Fibroblast of skin of back (primary cell): ENCODE data around the gene CALCOCO2. TPM values are rescaled to one million over a fixed set of nuclear protein-coding genes. Genes with fewer than 3 reads are reported as not detected.
A peak's percentile ranks its signal among the peaks of the same experiment; 100 is the strongest.
"Not testable (repeated sequence)": the region's sequence is repeated elsewhere in the genome, so short reads cannot be mapped to it uniquely, and the experiment has no call there.

ENCODE experiments used
- DNase-seq: peaks from one replicate; pipeline ENCODE4 v3.0.0-alpha.2; 2013
- polyA plus RNA-seq, 2 experiments: library from polyadenylated mRNA; unstranded; fragments of 120-200 nt; gene quantifications; one replicate each; pipeline ENCODE4 v1.2.1, GENCODE V29; 2013; ENCODE audit not compliant: insufficient read length in 2 of 2

CALCOCO2 gene, protein sequence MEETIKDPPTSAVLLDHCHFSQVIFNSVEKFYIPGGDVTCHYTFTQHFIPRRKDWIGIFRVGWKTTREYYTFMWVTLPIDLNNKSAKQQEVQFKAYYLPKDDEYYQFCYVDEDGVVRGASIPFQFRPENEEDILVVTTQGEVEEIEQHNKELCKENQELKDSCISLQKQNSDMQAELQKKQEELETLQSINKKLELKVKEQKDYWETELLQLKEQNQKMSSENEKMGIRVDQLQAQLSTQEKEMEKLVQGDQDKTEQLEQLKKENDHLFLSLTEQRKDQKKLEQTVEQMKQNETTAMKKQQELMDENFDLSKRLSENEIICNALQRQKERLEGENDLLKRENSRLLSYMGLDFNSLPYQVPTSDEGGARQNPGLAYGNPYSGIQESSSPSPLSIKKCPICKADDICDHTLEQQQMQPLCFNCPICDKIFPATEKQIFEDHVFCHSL
- 65.6 TPM for polyA plus RNA-seq (2013, experiment 1 of 2; ENCODE audit: insufficient read length)
- polyA plus RNA-seq (2013, experiment 2 of 2; ENCODE audit: insufficient read length): 62.3 TPM

DNA sequence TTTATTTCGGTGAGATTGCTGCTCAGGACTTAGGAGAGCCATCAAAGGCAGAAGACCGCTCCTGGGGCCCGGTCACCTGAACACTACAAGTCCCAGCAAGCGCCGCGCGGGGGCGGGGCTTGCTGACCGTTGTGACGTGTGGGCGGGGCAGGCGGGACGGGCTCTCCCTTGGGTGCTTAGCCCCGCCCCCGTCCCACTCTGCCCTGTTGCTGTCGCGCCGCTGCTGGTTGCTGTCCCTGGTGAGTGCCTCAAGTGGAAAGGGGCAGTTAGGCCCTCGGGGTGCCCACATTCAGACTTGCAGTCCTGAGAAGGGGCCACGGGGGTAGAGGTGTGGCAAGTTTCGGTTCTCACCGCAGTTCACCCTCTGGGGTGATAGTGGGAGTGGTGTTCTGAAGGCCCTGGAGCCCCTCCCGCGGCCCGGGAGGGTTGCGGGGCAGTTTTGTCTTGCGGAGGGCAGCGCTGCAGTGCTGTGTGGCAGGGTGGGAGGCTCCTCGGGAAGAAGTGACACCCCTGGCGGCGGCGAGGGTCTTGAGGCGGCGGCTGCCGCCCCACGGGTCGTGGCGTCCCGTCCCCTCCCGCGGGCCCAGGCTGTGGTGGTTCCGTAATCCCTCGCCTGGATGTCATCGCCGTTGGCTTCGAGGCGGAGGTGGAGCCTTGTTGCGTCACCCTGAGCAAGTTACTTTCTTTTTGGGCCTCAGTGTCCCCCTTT is at the start of gene CALCOCO2:
Gene CALCOCO2, plus strand, starts transcription at position 196 of the 709 bp plus-strand sequence. CDS start 10,673 bp downstream, outside the sequence.
- DNase-seq: peak; percentile 92

DNA sequence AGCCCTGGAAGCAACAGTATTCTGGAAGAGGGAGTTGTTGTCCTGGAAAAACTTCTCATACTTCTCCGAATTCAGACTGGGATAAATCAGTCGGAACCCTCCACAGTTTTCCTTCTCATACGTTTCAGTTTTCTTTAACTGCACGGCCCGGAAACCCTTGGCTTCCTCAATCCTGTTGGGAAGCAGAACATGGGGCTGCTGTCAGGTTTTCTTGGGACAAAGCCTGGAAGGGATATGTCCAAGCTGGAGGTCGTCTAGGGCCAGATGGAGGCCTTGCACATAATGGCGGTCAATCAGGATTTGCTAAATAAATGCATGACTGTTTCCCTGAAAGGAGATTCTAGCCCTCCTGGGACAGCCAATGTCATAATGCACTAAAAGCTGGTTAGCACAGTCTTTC is 43.0 kb upstream of the CALCOCO2 start:
- DNase-seq: no peak

DNA sequence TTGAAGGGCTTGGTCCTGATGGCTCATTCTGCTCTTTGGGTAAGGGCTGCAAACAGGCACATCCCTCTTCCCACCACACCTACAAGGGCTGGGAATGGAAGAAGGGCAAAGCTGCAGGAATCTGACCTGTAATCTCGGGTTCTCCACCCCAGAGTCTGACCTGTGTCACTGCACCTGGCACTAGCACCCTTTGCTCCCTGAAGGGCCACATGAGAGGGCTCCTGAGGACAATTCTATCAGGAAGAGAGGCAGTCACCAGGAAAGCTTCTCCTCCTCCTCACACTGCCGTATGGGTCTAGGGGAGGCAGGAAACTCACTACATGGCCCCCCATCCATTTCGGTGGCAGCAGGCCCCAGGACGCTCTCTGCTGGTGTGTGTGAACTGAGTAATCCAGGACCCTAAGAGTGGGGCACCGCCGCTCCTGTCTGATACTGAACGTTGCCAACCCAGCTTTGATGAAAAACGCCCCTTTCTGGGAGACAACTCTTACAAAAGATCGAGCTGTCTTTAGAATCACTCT is 40.2 kb upstream of the CALCOCO2 start:
- DNase-seq: no peak

DNA sequence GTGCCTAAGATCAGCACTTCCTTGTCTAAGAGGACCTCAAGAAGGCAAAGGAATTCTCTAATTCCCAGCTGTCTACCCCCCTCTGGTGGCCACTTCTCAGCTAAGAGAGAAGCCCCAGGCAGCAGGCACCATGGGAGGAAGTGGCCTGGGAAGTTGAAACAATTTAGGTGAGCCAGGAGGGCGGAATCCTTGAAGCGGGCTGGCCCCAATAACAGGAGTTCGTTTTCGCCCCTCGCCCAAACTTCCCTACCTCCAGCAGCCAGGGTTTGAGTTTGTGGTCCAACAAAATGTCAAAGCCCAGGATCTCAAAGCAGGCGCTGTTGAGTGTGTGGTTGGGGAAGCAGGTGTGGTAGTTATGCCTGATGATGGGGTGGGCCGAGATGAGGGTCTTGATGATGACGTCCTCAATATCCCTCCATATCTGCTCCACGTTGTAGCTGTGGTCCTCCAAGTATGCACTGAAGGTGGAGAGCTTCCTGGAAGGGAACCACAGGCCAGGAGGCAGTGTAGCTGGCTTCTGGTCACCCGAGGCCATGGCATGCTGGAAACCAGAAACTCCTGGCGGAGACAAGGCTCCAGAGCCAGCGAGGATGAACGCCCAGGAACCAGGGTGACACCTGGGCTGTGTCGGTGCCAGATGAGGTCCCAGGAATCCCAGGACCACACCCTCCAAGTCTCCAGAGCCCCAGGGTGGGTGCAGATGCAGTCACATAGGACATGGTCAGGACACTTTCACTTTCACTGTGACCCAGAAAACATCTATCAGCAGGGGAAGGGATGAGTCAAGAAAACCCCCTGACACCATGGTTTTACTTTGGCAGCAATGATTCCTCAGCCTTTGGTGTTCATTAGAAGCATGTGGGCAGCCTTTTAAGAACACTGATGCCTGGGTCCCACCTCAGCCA is 39.5 kb upstream of the CALCOCO2 start:
- DNase-seq: peak; percentile 81

DNA sequence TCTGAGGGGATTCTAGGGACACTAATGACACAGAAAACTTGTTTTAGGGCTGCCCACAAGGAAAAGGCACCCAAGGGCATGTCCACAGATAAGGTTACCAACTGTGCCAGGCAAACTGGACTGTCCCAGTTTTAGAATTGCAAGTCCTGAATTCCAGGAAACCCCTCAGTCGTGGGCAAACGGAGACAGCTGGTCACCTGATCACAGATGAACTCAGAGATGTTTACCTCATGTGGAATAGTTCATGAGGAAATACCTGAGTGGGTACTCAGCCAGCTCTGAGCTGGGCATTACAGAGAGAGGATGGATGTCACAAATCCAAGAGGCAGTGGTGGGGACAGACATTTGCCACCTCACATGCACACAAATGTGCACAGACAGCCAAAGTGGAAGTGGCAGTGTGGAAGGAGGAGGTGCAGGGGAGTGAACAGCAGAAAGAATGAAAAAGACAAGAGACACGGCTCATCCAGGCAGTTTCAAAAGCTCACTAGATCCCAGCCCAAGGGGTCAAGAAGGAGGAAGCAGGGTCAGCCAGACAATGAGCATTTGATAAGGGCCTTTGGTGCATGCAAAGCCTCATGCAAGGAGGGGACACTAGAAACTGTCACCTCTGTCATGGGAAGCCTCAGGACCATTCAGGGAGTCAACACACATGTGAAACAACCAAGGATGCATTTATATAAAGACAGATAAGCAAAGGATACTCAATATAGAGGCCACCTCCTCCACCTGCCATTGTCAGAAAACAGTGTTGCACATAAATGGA is 38.6 kb upstream of the CALCOCO2 start:
- no peak for DNase-seq

DNA sequence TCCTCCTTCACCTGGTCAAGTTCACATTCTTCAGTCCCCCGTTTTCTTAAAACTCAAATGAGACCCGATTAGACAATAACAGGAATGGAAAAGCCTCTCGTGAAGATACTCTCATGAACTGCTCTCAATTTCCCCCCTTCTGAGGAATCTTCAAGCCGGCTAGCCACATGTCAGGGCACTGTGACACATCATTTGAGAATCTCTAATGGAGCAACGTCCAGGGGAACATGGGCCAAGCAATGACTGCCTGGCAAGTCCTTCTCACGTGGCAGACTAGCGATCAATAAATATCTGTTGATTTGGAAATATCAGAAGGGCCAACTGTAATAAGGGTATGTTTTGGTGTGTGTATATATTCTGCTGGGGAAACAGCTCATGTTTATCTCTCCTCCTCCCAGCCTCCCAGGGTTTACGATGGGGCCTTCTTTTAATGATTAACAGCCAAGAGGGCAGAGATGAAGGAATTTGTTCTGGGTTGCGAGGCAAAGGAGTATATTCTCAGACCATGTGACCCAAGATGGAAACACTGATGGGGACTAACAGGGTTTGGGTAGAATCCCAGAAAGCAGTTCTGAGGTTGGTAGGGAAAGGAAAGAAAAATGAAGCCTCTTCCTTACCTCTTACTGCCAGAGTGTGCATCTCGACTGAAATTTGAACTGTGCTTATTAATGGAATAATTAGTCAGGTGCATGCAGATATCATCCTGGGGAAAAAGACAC is 35.2 kb upstream of the CALCOCO2 start:
- peak; percentile 67 for DNase-seq

DNA sequence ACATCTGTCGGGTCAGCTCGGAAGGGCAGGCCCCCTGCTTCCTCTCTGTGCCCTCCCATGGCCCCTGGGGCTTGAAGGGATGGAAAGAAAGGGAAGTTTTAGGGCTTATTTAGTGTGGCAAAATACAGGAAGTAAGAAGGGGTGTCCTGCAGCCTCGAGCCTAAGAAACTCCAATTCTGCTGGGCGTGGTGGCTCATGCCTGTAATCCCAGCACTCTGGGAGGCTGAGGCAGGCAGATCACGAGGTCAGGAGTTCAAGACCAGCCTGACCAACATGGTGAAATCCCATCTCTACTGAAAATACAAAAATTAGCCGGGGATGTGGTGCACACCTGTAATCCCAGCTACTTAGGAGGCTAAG is 34.7 kb upstream of the CALCOCO2 start:
- not testable (repeated sequence) for DNase-seq

DNA sequence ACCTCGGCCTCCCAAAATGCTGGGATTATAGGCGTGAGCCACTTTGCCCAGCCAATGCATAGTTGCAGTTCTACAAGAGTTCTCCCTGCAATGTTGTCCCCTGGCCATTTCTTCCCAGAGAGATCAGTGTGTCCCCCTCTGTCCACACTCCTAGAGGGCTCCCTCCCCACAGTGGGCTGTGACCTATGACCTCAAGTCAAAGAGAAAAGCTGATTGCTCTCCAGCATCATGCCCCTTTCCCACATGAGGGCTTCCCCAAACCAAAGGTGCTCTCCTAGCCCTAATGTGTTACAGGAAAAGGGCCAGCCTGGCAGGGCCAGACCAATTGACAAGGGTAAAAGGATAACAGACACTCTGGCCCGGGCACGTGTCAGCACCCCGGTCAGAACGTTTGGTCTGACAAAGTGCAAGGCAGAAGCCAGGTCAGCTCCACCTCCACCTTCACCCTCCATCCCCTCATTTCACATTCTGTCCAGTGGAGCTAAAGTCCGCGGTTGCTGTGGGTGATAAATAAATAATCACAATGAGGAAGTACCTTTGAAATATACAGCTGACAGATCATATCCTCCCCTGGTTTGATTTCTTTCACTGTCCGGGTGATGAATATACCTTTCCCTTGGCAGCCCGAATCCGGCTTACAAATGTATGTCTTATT is 31.6 kb upstream of the CALCOCO2 start:
- DNase-seq: no peak

DNA sequence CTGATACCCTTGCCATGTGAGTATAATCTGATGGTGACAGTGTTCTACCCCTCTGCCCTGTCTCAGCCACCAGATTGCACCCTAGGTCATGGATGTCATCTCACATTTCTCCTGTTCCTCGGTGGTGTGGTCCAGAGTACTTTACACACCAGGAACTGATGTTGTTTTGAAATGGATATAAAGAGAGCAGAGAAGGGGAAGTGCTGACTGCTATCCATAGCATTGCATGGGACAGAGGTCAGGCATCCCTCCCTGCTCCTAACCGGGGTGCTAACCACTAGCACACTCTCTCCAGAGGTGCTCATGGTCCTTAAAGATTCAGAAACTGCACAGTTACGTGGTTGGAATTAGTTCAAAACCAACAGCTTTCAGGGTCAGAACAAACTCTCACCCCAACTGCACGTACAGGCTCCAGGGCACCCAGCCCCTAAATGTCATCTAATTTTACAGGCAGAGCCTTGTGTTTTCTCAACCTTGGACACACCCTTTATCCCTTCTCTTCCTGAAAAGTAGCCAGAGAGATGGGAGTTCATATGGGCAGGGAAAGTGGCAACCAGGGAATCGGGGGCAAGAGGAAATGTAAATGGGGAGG is 30.1 kb upstream of the CALCOCO2 start:
- no peak for DNase-seq

DNA sequence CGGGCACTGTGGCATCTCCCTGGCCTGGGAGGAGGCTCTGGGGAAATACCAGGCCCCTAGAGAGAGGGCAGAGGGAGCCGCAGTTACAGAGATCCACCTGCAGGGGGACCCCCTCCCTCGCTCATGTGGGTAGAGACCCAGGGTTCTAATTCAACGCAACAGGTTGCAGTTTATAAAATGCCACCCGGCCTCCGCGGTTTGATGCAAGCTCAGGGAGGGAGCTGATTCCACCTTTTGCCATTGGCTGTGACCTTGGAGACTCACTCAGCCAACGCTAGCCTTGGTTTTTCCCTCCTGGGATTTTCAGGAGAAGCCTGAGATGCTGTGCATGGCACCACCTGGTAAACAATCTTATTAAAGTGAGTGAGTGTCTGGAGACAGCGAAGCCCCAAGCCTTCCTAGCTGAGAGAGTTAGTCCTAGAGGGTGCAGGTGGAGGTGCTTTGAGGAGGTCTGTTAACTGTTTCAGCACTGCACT is 25.9 kb upstream of the CALCOCO2 start:
- peak; percentile 44 for DNase-seq

DNA sequence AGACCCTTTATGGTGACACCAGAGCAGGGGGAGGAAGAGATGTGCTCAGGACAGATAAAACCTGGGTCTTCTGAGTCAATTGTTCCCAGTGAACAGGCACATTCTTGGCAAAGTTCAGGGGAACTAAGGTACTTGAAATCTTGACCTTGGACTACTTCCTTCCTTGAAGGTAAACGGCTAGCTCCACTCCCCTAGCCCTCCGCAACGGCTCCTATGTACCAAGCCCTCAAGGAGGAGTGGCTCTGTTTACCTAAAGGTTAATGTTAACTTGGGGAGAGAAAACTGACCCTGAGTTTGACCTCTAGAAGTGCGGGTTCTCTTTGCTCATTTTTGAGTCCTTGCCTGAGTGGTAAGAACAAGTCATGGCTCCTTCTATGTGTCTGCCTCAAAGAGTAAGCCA is 21.7 kb upstream of the CALCOCO2 start:
- DNase-seq: no peak

DNA sequence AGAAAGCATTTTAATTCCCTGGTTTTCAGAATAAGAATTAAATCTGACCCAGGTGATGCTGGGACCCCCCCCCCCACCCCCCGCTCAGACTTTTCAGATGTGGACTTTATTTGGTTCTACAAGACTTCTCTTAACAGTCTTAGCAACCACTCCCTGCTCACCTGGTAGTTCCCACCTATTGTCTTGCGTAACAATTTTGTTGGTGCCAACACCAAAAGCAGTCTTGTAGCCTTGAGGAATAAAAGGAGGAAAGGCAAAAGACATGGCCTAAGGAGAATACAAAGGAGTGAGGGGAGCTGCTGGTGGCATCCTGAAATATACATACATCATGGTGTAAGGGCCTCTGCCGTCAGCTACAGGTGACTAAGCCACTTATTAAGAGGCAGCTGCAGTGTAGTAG is 18.8 kb upstream of the CALCOCO2 start:
- DNase-seq: no peak

DNA sequence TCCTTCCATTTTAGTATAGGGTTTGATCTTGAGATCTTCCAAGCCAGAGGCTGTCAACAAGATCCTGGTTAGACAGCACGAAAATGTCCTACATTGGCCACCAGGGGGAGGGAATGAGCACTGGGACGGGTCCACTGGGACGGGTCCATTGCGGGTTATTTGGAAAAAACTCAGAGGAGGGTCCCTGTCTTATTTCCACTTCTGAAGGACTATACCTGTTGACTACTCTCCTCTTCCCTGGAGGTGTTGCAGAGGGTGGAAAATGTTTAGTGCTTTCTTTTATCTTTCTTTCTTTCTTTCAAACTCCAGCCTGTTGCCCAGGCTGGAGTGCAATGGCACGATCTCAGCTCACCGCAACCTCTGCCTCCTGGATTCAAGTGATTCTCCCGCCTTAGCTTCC is 16.3 kb upstream of the CALCOCO2 start:
- peak; percentile 44 for DNase-seq

DNA sequence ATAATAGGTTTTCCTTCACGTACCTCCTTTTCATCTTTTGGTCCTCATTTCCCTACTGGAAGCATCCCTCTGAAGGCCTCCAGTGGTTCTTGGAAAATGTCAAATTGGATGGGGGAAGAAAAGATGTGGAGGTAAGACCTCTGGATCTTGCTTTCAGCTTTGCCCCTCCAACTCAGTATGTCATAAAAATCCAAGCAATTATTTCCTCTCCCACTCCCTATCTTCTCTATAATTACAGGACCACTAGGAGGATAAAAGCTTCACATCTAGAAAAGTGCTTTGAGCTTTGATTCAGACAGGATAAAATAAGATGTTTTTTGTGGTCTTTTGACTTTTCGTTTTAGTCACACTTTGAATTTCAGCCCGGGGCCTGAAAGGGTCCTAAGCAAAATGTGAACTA is 15.5 kb upstream of the CALCOCO2 start:
- no peak for DNase-seq

DNA sequence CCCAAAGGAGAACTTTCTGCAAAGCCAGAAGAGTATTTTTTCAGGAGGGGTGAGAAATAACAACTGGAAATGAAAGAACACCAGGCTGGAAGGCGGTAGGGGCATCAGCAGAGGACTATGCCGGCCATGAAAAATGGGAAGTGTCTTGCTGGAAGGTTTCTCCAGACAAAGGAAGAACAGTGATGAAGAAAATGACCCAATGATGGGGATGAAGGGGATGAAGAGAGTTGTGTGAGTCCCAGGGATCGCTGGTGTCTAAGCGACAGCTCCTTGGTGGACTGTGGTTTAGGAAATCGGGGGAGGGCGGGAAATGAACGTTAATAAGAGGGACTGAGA is 14.4 kb upstream of the CALCOCO2 start:
- DNase-seq: no peak

DNA sequence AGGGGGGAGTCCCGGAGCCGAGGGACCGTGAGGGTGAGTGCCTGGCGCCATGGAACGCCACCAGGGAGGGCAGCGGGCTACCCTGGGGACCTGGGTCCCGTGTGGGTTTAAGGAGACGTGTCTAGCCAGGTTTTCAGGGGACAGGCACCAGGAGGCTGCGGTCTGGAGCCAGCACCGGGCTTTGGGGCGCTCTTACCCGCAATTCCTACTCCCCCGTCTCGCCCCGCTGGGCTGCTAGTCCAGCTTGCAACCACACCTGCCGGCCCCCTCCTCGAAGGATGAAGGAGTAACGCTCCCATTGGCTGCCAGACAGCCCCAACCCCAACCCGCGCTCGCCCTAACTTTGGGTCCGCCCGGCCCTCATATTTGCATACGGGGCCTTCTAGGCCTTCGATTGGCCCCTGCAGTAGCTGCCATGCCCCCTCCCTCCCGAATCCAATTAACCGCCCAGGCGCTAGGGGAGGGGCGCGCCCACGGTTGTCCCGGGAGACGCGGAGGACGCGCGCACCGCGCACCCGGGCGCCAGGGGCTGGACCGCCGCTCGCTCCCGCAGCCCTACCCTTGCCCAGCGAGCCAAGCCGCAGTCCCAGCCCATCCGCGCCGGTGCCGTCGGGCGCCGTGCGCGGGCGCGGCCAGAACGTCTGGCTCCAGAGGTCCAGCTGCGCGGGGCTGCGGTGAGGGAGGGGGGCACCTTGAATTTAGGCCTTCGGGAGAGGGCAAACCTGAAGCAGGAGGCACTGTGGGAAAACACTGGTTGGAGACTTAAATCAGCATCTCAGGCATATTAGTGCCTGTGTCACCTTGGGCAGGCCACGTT is 13.9 kb upstream of the CALCOCO2 start, which contains the start of gene TTLL6:
Gene TTLL6, minus strand, starts transcription at position 456 of the 817 bp plus-strand sequence. Its CDS starts 157 bp downstream, at position 299.
- DNase-seq: peak; percentile 69

DNA sequence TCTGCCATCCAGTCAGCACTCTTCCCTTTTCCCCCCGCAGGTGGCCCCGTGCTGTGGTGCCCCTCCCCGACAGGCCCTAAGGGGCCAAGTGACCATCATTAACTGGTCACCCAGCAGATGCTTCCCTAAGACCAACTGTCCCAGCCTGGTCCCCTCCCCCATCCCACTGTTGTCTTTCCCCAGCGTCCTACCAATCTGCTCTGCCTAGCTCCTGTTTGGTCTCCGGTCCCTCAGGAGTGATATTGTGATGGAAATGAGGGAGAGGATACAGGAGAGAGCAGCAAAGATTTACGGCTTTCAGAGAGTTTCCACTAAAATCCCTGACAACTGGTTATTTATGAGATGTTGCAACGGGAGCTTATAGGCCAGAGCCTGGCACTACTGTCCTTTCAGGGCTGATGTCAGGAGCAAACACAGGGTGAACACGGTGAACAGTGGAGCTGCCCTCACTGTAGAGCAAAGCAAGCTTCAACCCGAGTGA is 12.4 kb upstream of the CALCOCO2 start:
- no peak for DNase-seq

DNA sequence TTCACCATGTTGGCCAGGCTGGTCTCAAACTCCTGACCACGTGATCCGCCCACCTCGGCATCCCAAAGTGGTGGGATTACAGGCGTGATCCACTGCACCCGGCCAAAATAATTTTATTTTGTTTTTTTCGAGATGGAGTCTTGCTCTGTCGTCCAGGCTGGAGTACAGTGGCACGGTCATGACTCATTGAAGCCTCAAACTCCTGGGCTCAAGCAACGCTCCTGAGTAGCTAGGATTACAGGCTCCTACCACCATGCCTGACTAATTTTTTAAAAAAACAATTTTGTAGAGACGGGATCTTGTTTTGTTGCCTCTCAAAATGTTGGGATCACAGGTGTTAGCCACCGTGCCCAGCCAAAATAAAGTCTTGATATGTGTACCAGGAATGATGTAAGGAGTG is 11.4 kb upstream of the CALCOCO2 start:
- no peak for DNase-seq

DNA sequence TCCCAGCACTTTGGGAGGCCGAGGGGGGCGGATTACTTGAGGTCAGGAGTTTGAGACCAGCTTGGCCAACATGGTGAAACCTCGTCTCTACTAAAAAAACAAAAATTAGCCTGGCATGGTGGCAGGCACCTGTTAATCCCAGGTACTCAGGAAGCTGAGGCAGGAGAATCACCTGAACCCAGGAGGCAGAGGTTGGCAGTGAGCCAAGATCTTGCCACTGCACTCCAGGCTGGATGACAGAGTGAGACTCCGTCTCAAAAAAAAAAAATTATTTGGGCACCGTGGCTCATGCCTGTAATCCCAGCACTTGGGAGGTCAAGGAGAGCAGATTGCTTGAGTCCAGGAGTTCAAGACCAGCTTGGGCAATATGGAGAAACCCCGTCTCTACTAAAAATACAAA is 9.9 kb upstream of the CALCOCO2 start:
- DNase-seq: not testable (repeated sequence)
